Effector memory CD4-positive, alpha-beta T cell (primary cell): Measurements from ENCODE around the gene R3HCC1L.
"Not testable (repeated sequence)": the region's sequence is repeated elsewhere in the genome, so short reads cannot be mapped to it uniquely, and the experiment has no call there.

Experiments
- DNase-seq, 3 donors: peaks; one replicate each; pipeline ENCODE4 v3.0.0-alpha.2; 2020
- H3K27ac ChIP-seq: 2 replicates; pipeline ENCODE4 v1.7.0; 2013; ENCODE audit warnings: mild to moderate bottlenecking, low read length, moderate library complexity; ENCODE audit not compliant: insufficient read depth, poor library complexity, severe bottlenecking
- H3K27me3 ChIP-seq: replicated peaks from 2 replicates; pipeline ENCODE4 v1.7.0; 2013; ENCODE audit warnings: mild to moderate bottlenecking, low read length; ENCODE audit not compliant: insufficient read depth, control insufficient read depth, poor library complexity, severe bottlenecking
- H3K36me3 ChIP-seq: 2 replicates; pipeline ENCODE4 v1.7.0; 2013; ENCODE audit warnings: mild to moderate bottlenecking, low read length, moderate library complexity; ENCODE audit not compliant: control insufficient read depth, insufficient read depth
- H3K4me1 ChIP-seq: 2 replicates; pipeline ENCODE4 v1.7.0; 2013; ENCODE audit warnings: low read length, mild to moderate bottlenecking; ENCODE audit not compliant: control insufficient read depth, insufficient read depth, poor library complexity, severe bottlenecking
- H3K4me3 ChIP-seq: 2 replicates; pipeline ENCODE4 v1.7.0; 2013; ENCODE audit warnings: low read length, low read depth, mild to moderate bottlenecking; ENCODE audit not compliant: insufficient read depth, poor library complexity, severe bottlenecking
- H3K9me3 ChIP-seq: 2 replicates; pipeline ENCODE4 v1.7.0; 2013; ENCODE audit warnings: mild to moderate bottlenecking, low read length, moderate library complexity; ENCODE audit not compliant: control insufficient read depth

The R3HCC1L gene

DNA sequence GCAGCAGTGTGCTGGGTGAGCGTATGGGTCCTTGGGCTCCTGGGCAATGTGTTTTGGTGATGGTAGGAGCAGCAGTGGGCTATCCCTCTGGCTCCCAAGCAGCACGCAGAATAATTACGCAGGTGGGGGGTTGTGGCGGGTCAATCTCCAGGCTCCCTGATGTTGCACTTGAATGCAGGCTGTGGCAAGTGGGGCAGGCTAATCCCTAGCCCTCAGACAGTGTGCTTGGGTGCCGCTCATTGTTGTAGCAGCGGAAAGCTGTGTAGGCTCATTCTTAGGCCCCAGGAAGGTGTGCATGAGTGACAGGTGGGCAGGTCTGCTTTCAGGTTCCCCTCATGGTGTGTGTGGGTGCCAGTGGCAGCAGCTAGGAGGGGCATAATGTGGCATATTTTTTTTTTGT, 89.4 kb downstream of the R3HCC1L start:
- H3K4me3 ChIP-seq = no peak overlapping the region
- no peak for DNase-seq
- no peaks in the 10 kb centered on the region for H3K36me3 ChIP-seq
- H3K4me1 ChIP-seq = no peaks in the 10 kb centered on the region
- no peaks in the 10 kb centered on the region for H3K9me3 ChIP-seq
- no peaks in the 10 kb centered on the region for H3K27me3 ChIP-seq
- no peak overlapping the region for H3K27ac ChIP-seq

DNA sequence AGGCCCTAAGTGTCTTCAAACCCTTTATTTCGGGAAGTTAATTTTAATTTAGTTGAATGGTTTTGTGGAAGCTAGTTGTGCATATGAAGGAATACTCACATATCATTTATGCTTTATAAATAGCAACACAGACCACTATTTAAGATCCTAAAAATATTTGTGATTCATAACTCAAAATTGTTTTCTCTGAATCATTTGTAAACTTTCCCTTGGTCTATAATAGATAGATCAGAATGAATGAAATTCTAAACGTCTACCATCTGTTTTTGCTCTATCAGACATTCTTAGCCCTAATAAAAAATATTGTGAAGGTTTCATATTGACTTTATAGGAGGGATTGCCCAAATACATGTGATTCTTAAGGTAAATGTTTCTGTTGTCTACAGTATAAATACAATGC, 90.1 kb downstream of the R3HCC1L start:
- H3K27me3 ChIP-seq = no peaks in the 10 kb centered on the region
- no peak overlapping the region for H3K4me3 ChIP-seq
- H3K4me1 ChIP-seq = no peaks in the 10 kb centered on the region
- no peaks in the 10 kb centered on the region for H3K36me3 ChIP-seq
- no peak for DNase-seq
- H3K9me3 ChIP-seq = no peaks in the 10 kb centered on the region
- no peak overlapping the region for H3K27ac ChIP-seq

DNA sequence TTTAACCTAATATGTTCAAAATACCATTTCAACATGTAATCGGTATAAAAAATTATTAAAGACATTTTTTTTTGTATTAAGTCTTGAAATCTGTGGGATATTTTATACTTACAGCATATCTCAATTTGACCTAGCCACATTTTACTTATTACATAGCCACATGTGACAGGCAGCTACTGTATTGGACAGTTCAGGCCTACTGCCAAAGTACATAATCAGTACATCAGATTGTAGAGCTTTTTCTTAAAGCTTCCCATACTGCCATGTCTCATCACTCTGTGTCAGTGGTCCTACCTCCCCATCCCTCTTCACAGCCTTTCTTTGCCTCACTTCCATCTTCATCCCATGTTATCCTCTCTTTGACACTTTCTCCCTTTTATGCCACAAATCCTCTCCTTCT, 90.5 kb downstream of the R3HCC1L start:
- no peaks in the 10 kb centered on the region for H3K36me3 ChIP-seq
- H3K9me3 ChIP-seq = no peaks in the 10 kb centered on the region
- no peak overlapping the region for H3K4me3 ChIP-seq
- H3K4me1 ChIP-seq = no peaks in the 10 kb centered on the region
- H3K27me3 ChIP-seq = no peaks in the 10 kb centered on the region
- no peak overlapping the region for H3K27ac ChIP-seq
- DNase-seq = no peak

DNA sequence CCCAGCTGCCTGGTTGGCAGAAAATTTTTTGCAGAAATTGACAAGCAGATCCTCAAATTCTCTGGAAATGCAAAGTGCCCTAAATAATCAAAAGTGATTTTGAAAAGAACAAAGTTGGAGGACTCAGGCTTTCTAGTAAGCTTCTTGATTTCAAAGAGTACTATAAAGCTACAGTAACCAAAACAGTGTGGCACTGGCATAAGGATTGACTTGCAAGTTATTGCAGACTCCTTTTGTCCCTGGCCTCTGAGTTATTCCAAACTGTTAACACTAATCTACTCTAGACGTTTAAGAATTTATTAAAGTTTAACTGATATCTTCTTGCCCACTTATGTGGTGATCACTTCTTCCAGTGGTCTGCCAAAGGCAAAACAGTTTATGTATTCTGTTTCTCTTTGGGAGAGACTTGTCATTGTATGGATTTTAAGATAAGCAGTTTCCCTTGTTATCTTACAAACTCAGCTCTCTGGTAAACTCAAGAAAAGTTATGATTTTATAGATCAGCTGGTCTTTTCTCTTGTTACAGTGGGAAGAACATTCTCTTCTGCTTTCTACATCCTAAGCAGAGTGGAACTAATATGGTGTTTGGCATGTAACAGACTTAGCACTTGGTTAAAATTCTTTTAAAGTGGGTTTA, 92.2 kb downstream of the R3HCC1L start:
- Histone ChIP-seq H3K27ac (no peak overlapping the region), H3K9me3 (no peaks in the 10 kb centered on the region), H3K27me3 (no peaks in the 10 kb centered on the region), H3K4me3 (no peak overlapping the region), H3K4me1 (no peaks in the 10 kb centered on the region), H3K36me3 (peaks cover 6% of the 10 kb centered on the region)
- no peak for DNase-seq

DNA sequence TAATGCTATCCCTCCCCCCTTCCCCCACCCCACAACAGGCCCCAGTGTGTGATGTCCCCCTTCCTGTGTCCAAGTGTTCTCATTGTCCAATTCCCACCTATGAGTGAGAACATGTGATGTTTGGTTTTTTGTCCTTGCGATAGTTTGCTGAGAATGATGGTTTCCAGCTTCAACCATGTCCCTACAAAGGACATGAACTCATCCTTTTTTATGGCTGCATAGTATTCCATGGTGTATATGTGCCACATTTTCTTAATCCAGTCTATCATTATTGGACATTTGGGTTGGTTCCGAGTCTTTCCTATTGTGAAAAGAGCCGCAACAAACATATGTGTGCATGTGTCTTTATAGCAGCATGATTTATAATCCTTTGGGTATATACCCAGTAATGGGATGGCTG, 93.3 kb downstream of the R3HCC1L start:
- not testable (repeated sequence) for H3K9me3 ChIP-seq, DNase-seq, H3K27ac ChIP-seq, H3K27me3 ChIP-seq, H3K4me3 ChIP-seq, H3K4me1 ChIP-seq
- H3K36me3 ChIP-seq = peaks cover 12% of the 10 kb centered on the region

DNA sequence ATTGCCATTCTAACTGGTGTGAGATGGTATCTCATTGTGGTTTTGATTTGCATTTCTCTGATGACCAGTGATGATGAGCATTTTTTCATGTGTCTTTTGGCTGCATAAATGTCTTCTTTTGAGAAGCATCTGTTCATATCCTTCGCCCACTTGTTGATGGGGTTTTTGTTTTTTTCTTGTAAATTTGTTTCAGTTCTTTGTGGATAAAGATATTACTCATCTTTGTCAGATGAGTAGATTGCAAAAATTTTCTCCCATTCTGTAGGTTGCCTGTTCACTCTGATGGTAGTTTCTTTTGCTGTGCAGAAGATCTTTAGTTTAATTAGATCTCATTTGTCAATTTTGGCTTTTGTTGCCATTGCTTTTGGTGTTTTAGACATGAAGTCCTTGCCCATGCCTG, 93.8 kb downstream of the R3HCC1L start:
- H3K9me3 ChIP-seq, H3K4me1 ChIP-seq, DNase-seq, H3K27ac ChIP-seq, H3K4me3 ChIP-seq, H3K27me3 ChIP-seq: not testable (repeated sequence)
- H3K36me3 ChIP-seq = peaks cover 12% of the 10 kb centered on the region

DNA sequence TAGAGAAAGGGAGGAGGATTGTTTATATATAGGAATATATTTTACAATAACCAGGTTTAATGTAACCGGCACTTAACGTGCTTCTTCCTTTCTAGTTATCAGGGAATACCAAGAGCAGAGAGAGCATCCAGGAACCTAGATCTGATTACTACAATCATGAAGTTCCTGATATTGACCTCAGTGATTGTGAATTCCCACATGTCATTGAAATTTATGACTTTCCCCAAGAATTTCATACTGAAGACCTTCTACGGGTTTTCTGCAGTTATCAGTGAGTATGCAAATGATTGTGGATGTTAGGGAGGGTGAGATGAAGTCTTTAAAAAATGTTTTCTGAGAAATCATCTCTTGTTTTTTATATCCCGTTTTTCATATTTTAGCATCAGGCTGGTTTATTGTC, 97.0 kb downstream of the R3HCC1L start:
- DNase-seq = no peak
- H3K4me1 ChIP-seq = no peaks in the 10 kb centered on the region
- peaks cover 37% of the 10 kb centered on the region for H3K36me3 ChIP-seq
- no peak overlapping the region for H3K4me3 ChIP-seq
- H3K27ac ChIP-seq = no peak overlapping the region
- no peaks in the 10 kb centered on the region for H3K27me3 ChIP-seq
- no peaks in the 10 kb centered on the region for H3K9me3 ChIP-seq

DNA sequence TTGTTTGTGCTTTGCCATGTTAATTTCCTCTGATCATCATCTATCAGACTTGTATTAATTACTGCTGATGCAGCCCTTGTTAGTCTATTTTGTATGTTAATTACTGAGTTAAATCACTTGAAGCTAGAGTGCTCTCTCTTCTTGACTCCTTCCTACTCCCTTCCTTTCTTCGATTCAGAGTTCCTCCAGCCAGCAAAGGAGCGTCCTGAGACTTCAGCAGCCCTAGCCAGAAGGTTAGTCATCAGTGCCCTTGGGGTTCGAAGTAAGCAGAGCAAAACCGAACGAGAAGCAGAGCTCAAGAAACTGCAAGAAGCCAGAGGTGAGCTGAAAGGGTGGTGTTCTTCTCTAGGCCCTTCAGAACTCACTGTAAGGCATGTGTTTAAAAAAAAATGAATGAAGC, 101.4 kb downstream of the R3HCC1L start:
- peaks cover 63% of the 10 kb centered on the region for H3K36me3 ChIP-seq
- no peak overlapping the region for H3K27ac ChIP-seq
- no peak overlapping the region for H3K4me3 ChIP-seq
- no peaks in the 10 kb centered on the region for H3K9me3 ChIP-seq
- H3K4me1 ChIP-seq = no peaks in the 10 kb centered on the region
- H3K27me3 ChIP-seq = no peaks in the 10 kb centered on the region
- no peak for DNase-seq

DNA sequence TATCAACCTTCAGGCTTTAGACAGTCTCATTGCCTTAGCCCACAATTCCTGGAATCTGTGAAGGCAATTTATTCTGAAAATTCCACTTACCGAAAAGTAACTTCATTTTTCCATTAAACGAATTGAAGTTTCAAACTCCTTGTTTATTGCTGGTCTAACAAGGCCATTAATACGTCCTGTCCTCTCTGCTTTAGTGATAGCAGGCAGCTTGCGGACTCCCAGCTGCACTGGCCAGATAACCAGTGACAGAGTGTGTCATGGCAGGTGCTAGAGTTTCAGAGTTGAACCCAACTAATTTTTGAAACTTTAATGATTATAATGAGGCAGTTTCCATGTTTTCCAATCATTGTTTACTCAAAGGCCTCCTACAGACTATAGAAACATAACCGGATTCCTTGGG, 102.4 kb downstream of the R3HCC1L start:
- no peaks in the 10 kb centered on the region for H3K4me1 ChIP-seq
- H3K27ac ChIP-seq = no peak overlapping the region
- no peaks in the 10 kb centered on the region for H3K27me3 ChIP-seq
- no peak overlapping the region for H3K4me3 ChIP-seq
- H3K9me3 ChIP-seq = no peaks in the 10 kb centered on the region
- no peak for DNase-seq
- H3K36me3 ChIP-seq = peaks cover 63% of the 10 kb centered on the region

DNA sequence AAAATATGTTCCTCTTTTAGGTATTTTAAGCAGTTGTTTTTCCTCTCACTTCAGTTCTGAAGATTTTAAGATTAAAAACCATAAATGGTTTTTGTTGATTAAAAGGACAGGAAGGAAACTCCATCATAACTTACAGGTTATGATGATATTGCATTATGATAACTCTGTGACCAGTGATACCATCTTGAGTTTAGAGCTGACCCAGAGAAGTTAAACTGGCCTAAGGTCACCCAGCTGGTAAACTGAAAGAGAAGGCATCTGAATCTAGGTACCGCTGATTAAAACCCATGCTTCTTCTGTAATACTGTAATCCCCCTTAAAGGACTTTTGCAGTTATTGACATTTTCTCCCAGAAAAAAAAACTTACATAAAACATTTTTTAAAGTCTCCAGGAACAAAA, 103.9 kb downstream of the R3HCC1L start:
- DNase-seq = no peak
- Histone ChIP-seq H3K27ac (no peak overlapping the region), H3K27me3 (no peaks in the 10 kb centered on the region), H3K4me1 (no peaks in the 10 kb centered on the region), H3K36me3 (peaks cover 67% of the 10 kb centered on the region), H3K9me3 (no peaks in the 10 kb centered on the region), H3K4me3 (no peak overlapping the region)
